ENCODE measurements around the gene HOXB5. TPM values are rescaled to one million over a fixed set of nuclear protein-coding genes. Genes with fewer than 3 reads are reported as not detected.

HOXB5 gene
- total RNA-seq, 1 donor from 2014 or later: 0.59 TPM

GRCh38 chr17:48564188-48565021, 29.2 kb downstream of the HOXB5 start:
- Mint-ChIP-seq H3K4me3 (ENCODE audit: unreplicated experiment) (no peak overlapping the region), H3K27ac (ENCODE audit: unreplicated experiment) (peak overlapping the region; percentile 88), H3K9me3 (ENCODE audit: unreplicated experiment) (no peaks in the 10 kb centered on the region), H3K36me3 (ENCODE audit: low read depth, unreplicated experiment) (peaks cover 14% of the 10 kb centered on the region), H3K4me1 (ENCODE audit: unreplicated experiment) (peaks cover 50% of the 10 kb centered on the region), H3K27me3 (ENCODE audit: unreplicated experiment) (peaks cover 29% of the 10 kb centered on the region)
- peak; percentile 59 for DNase-seq (ENCODE audit: low spot score)
- TF ChIP-seq, protein P1, sequence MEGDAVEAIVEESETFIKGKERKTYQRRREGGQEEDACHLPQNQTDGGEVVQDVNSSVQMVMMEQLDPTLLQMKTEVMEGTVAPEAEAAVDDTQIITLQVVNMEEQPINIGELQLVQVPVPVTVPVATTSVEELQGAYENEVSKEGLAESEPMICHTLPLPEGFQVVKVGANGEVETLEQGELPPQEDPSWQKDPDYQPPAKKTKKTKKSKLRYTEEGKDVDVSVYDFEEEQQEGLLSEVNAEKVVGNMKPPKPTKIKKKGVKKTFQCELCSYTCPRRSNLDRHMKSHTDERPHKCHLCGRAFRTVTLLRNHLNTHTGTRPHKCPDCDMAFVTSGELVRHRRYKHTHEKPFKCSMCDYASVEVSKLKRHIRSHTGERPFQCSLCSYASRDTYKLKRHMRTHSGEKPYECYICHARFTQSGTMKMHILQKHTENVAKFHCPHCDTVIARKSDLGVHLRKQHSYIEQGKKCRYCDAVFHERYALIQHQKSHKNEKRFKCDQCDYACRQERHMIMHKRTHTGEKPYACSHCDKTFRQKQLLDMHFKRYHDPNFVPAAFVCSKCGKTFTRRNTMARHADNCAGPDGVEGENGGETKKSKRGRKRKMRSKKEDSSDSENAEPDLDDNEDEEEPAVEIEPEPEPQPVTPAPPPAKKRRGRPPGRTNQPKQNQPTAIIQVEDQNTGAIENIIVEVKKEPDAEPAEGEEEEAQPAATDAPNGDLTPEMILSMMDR (IDR thresholded peaks at IDR 0.05; ENCODE audit: unreplicated experiment): no peak

DNA sequence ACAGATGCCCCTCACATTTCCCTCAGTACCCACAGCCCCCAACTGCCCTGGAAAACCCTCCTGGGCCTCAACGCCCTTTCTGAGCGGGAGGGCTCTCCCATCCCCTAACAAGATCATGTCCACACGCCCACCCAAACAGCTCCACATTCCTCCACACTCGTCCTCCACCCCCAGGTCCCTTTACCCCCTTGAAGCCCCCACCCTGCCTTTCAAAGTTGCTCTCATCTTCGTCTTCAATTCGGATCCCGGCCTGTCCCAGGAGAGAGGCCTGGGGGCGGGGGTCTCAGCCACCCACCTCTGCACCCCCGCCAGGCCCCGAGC, 29.8 kb downstream of the HOXB5 start:
- peaks cover 14% of the 10 kb centered on the region for H3K36me3 Mint-ChIP-seq (ENCODE audit: low read depth, unreplicated experiment)
- H3K27me3 Mint-ChIP-seq (ENCODE audit: unreplicated experiment): peaks cover 25% of the 10 kb centered on the region
- TF ChIP-seq, protein P1 (IDR thresholded peaks at IDR 0.05; ENCODE audit: unreplicated experiment): no peak
- H3K4me1 Mint-ChIP-seq (ENCODE audit: unreplicated experiment): peaks cover 47% of the 10 kb centered on the region
- no peaks in the 10 kb centered on the region for H3K9me3 Mint-ChIP-seq (ENCODE audit: unreplicated experiment)
- H3K4me3 Mint-ChIP-seq (ENCODE audit: unreplicated experiment): peak overlapping the region; percentile 94
- no peak overlapping the region for H3K27ac Mint-ChIP-seq (ENCODE audit: unreplicated experiment)
- no peak for DNase-seq (ENCODE audit: low spot score)

DNA sequence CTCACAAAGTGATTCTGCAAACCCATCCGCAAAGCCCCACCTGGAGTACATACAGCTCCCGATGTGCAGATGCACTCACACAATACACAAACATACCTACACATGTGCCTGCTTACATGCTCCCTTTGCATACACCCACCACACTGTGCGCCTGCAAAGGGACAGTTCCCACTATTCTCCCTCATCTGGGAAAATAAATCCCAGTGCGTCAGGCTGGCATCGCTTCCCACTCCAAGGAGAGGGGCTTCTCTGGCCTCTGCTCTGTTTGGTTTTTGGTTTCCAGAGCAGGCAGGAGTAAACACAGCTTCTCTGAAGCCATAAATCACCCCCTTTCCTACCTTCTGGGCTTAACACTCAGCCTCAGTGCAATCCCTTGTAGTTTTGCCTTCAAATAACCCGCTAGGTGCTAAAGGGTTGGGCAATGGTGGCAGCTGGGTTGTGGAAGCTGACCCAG, 30.2 kb downstream of the HOXB5 start:
- Mint-ChIP-seq H3K27ac (ENCODE audit: unreplicated experiment) (no peak overlapping the region), H3K4me1 (ENCODE audit: unreplicated experiment) (peaks cover 46% of the 10 kb centered on the region), H3K36me3 (ENCODE audit: low read depth, unreplicated experiment) (peaks cover 19% of the 10 kb centered on the region), H3K9me3 (ENCODE audit: unreplicated experiment) (no peaks in the 10 kb centered on the region), H3K27me3 (ENCODE audit: unreplicated experiment) (peaks cover 29% of the 10 kb centered on the region), H3K4me3 (ENCODE audit: unreplicated experiment) (peak overlapping the region; percentile 94)
- no peak for DNase-seq (ENCODE audit: low spot score)
- TF ChIP-seq, protein P1 (IDR thresholded peaks at IDR 0.05; ENCODE audit: unreplicated experiment): no peak

DNA sequence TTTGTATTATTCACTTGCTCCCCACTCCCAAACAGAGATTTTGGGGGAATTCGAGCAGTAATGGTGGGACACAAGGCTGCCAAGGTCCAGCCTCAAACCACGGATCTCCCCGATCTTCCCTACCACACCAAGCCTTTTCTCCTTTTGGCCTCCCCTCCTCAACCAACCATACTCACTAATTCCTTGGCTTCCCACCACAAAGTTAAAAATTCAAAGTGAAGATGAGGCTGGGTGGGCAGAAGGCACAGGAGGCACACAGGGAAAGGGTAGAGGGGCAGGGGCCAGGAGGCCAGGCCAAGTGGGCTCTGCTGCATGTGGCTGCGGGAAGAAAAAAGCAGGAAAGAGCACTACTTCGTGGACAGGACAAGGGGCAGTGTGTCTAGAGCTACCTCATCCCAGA, 30.6 kb downstream of the HOXB5 start:
- H3K9me3 Mint-ChIP-seq (ENCODE audit: unreplicated experiment): no peaks in the 10 kb centered on the region
- peaks cover 30% of the 10 kb centered on the region for H3K27me3 Mint-ChIP-seq (ENCODE audit: unreplicated experiment)
- no peak overlapping the region for H3K27ac Mint-ChIP-seq (ENCODE audit: unreplicated experiment)
- H3K4me3 Mint-ChIP-seq (ENCODE audit: unreplicated experiment): peak overlapping the region; percentile 94
- TF ChIP-seq, protein P1 (IDR thresholded peaks at IDR 0.05; ENCODE audit: unreplicated experiment): no peak
- no peak for DNase-seq (ENCODE audit: low spot score)
- H3K36me3 Mint-ChIP-seq (ENCODE audit: low read depth, unreplicated experiment): peaks cover 19% of the 10 kb centered on the region
- H3K4me1 Mint-ChIP-seq (ENCODE audit: unreplicated experiment): peaks cover 47% of the 10 kb centered on the region
